T-helper 2 cell treated with Interferon-gamma antibody and Interleukin-4, amounts not matched to agents 5 μg/mL and 100 μg/mL, for 36 hours (primary cell): ENCODE data around the gene UMODL1.
A peak's percentile ranks its signal among the peaks of the same experiment; 100 is the strongest.
"Not testable (repeated sequence)": the region's sequence is repeated elsewhere in the genome, so short reads cannot be mapped to it uniquely, and the experiment has no call there.

Source experiments
- DNase-seq: peaks from one replicate; pipeline ENCODE4 v3.0.0; 2021; ENCODE audit warnings: low spot score
- H3K27ac Mint-ChIP-seq: one replicate; pipeline ENCODE4 v1.8.0; 2021; ENCODE audit warnings: mild to moderate bottlenecking, mixed read lengths
- H3K27me3 Mint-ChIP-seq: one replicate; pipeline ENCODE4 v1.8.0; 2021; ENCODE audit warnings: low read depth, mixed read lengths
- H3K36me3 Mint-ChIP-seq: one replicate; pipeline ENCODE4 v1.8.0; 2021; ENCODE audit warnings: low read depth, mixed read lengths
- H3K4me1 Mint-ChIP-seq: one replicate; pipeline ENCODE4 v1.8.0; 2021; ENCODE audit warnings: low read depth, mixed read lengths
- H3K4me3 Mint-ChIP-seq: one replicate; pipeline ENCODE4 v1.8.0; 2022; ENCODE audit warnings: mild to moderate bottlenecking, moderate library complexity, mixed read lengths
- H3K9me3 Mint-ChIP-seq: one replicate; pipeline ENCODE4 v1.8.0; 2021; ENCODE audit warnings: mixed read lengths

Gene UMODL1

DNA sequence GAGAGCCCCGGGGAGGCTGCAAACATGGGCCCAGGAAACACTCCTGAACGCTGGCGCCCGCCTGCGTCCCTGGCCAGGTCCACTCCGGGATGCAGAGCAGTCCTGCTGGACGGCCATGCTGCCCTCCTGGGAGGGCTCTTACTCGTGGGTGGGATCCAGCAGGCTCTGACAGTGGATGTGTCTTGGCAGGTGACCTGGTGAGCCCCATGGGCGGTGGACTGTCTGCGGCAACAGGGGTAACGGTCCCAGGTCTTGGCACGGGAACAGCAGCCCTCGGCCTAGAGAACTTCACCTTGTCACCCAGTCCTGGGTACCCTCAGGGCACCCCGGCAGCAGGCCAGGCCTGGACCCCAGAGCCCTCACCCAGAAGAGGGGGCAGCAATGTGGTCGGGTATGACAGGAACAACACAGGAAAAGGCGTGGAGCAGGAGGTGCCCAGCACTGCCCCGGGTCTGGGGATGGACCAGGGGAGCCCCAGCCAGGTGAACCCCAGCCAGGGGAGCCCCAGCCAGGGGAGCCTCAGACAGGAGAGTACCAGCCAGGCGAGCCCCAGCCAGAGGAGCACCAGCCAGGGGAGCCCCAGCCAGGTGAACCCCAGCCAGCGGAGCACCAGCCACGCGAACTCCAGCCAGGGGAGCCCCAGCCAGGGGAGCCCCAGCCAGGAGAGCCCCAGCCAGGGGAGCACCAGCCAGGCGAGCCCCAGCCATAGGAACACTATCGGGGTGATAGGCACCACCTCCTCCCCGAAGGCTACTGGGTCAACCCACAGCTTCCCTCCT, 39.8 kb downstream of the UMODL1 start:
- Mint-ChIP-seq H3K27ac (no peak overlapping the region), H3K27me3 (peaks cover 4% of the 10 kb centered on the region), H3K4me3 (no peak overlapping the region), H3K36me3 (no peaks in the 10 kb centered on the region), H3K9me3 (no peaks in the 10 kb centered on the region), H3K4me1 (peaks cover 2% of the 10 kb centered on the region)
- no peak for DNase-seq

DNA sequence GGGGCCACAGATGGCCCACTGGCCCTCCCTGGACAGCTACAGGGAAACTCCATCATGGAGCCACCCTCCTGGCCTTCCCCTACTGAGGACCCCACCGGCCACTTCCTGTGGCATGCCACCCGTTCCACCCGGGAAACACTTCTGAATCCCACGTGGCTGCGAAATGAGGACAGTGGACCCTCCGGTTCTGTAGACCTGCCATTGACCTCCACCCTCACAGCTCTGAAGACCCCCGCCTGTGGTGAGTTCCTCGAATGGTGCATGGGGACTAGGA, 40.3 kb downstream of the UMODL1 start:
- H3K36me3 Mint-ChIP-seq, result no peaks in the 10 kb centered on the region
- no peak for DNase-seq
- H3K4me1 Mint-ChIP-seq, result peaks cover 2% of the 10 kb centered on the region
- H3K9me3 Mint-ChIP-seq, result no peaks in the 10 kb centered on the region
- H3K27me3 Mint-ChIP-seq, result peaks cover 5% of the 10 kb centered on the region
- H3K4me3 Mint-ChIP-seq, result no peak overlapping the region
- H3K27ac Mint-ChIP-seq, result no peak overlapping the region

DNA sequence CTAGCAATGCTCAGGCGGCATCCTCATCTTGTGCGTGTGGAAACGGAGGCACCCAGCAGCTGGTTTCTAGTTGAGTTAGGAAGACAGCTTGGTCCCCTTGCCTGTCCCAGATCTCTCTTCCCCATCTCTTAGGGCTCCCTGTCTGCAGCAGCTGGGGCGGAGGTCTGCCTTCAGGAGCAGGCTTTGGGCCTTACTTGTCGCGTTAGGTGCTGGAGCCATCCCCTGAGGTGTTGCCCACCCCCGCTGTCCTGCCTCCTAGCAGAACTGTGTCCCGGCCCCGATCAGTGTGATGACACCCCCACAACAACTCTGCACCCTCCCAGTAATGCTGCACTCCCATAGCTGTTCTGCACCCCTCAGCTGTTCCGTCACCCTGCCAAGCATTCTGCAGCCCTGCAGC, 40.7 kb downstream of the UMODL1 start:
- no peak overlapping the region for H3K27ac Mint-ChIP-seq
- no peaks in the 10 kb centered on the region for H3K36me3 Mint-ChIP-seq
- no peaks in the 10 kb centered on the region for H3K9me3 Mint-ChIP-seq
- no peak overlapping the region for H3K4me3 Mint-ChIP-seq
- DNase-seq, result no peak
- peaks cover 7% of the 10 kb centered on the region for H3K27me3 Mint-ChIP-seq
- peaks cover 2% of the 10 kb centered on the region for H3K4me1 Mint-ChIP-seq

DNA sequence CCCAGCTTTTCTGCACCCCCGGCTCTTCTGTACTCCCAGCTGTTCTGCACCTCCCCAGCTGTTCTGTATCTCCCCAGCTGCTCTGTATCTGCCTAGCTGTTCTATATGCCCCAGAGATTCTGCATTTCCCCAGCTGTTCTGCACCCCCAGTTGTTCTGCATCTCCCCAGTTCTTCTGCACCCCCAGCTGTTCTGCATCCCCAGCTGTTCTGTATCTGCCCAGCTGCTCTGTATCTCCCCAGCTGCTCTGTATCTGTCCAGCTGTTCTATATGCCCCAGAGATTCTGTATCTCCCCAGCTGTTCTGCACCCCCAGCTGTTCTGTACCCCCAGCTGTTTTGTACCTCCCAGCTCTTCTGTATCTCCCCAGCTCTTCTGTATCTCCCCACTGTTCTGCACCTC, 41.1 kb downstream of the UMODL1 start:
- Mint-ChIP-seq H3K27me3 (peaks cover 7% of the 10 kb centered on the region), H3K4me1 (peaks cover 6% of the 10 kb centered on the region), H3K9me3 (no peaks in the 10 kb centered on the region), H3K36me3 (no peaks in the 10 kb centered on the region), H3K27ac (no peak overlapping the region), H3K4me3 (no peak overlapping the region)
- no peak for DNase-seq

DNA sequence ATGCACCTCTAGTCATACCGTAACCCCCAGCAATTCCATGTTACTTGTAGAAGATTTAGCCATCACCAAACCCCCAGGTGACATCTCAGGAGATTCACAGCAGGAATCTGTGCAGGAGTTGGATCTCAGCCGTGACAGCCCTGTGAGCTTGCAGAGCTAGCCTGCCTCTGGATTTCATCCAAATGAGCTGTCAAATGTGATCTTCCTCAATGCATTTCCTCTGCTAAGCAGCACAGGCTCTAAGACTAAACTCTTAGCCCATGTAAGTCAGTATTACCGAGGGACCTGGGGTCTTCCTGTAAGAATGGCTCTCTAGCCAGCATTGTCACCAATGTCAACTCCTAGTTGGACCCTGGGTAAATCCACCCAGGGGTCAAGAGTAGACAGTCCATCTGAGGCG, 41.7 kb downstream of the UMODL1 start:
- Mint-ChIP-seq H3K27me3 (peaks cover 13% of the 10 kb centered on the region), H3K27ac (no peak overlapping the region), H3K4me3 (no peak overlapping the region), H3K9me3 (no peaks in the 10 kb centered on the region), H3K4me1 (peaks cover 8% of the 10 kb centered on the region), H3K36me3 (no peaks in the 10 kb centered on the region)
- no peak for DNase-seq

DNA sequence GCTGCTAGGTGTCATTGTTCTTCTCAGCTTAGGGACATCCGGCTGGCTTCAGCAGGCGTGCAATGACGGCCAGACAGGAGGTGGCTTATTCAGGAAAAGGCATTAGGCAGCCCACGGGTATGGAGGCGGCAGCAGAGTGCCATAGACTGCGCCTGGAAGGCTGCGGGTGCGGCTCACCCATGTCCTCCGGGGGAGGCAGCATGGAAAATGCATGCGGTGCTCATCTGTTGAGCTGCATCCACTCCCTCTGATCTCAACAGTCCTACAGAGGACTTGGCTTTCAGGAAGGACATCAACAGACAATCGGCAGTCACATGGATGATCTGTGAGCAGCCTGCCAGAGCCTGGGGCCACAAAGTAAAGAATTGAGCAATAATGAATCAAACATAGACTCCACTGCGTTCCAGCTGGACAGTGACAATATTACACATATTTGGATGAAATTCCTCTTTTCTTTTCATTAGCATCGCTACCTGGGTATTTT, 42.9 kb downstream of the UMODL1 start:
- no peaks in the 10 kb centered on the region for H3K36me3 Mint-ChIP-seq
- H3K9me3 Mint-ChIP-seq, result no peaks in the 10 kb centered on the region
- H3K4me1 Mint-ChIP-seq, result peaks cover 13% of the 10 kb centered on the region
- H3K4me3 Mint-ChIP-seq, result no peak overlapping the region
- H3K27me3 Mint-ChIP-seq, result peaks cover 23% of the 10 kb centered on the region
- no peak for DNase-seq
- H3K27ac Mint-ChIP-seq, result no peak overlapping the region

DNA sequence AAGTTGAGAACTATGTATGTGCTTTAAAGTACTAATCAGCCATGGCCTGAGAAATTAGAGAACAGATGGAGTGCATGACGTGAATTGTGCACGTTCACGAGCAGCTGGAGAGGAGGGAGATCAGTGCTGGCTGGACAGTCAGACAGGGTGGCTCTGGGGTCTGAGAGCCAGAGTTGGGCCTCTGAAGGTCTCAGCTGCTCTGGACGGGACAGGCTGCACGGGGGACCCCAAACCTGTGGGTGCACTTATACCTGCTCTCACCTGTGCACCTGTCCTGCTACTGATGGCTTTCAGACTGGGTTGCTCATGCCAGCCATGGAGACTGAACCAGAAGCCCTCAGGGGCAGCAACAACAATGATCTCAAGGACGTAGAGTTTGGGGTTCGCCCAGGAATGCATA, 43.5 kb downstream of the UMODL1 start:
- H3K27me3 Mint-ChIP-seq, result peaks cover 30% of the 10 kb centered on the region
- H3K36me3 Mint-ChIP-seq, result no peaks in the 10 kb centered on the region
- H3K4me3 Mint-ChIP-seq, result no peak overlapping the region
- no peak overlapping the region for H3K27ac Mint-ChIP-seq
- DNase-seq, result no peak
- no peaks in the 10 kb centered on the region for H3K9me3 Mint-ChIP-seq
- peaks cover 18% of the 10 kb centered on the region for H3K4me1 Mint-ChIP-seq

DNA sequence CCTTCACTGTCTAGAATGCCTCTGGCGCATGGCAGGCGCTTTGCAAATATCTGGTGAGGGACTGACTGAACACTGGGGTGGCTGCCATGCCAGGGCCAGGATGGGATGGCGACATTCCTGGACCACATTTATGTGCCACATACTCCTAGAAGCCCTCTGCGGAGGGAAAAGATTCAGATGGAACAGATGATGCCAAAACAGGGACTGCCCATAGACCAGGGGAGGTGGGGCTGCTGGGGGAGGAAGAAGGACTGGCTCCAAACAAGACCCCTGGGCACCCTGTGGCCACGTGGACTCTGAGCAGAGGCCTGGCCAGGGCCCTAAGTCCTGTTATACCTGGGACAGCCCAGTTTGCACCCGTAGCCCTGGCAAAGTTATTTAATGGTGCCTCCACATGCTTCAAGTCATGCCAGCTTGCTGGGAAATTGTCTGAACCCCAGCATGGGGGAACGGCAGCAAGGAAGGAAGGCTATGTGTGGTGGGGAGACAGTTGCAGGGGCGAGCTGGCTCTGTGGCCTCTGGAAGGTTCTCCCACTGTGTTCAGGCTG, 44.1 kb downstream of the UMODL1 start:
- Mint-ChIP-seq H3K27me3 (peaks cover 34% of the 10 kb centered on the region), H3K4me3 (no peak overlapping the region), H3K36me3 (no peaks in the 10 kb centered on the region), H3K9me3 (no peaks in the 10 kb centered on the region), H3K4me1 (peaks cover 18% of the 10 kb centered on the region), H3K27ac (no peak overlapping the region)
- DNase-seq, result no peak

DNA sequence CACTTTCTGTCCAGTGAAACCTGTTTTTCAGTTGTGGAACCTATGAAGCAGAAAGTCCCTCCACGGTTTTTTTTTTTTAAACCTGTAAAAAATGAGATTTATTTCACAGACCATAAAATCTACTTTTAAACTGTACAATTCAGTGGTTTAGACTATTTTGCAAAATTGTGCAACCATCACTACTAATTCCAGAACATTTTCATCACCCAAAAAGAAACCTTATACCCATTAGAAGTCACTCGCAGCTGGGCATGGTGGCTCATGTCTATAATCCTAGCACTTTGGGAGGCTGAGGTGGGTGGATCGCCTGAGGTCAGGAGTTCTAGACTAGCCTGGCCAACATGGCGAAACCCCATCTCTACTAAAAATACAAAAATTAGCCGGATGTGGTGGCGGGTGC, 45.4 kb downstream of the UMODL1 start:
- not testable (repeated sequence) for H3K4me3 Mint-ChIP-seq, H3K36me3 Mint-ChIP-seq, DNase-seq, H3K27ac Mint-ChIP-seq, H3K9me3 Mint-ChIP-seq
- peaks cover 18% of the 10 kb centered on the region for H3K4me1 Mint-ChIP-seq
- H3K27me3 Mint-ChIP-seq, result peaks cover 47% of the 10 kb centered on the region

DNA sequence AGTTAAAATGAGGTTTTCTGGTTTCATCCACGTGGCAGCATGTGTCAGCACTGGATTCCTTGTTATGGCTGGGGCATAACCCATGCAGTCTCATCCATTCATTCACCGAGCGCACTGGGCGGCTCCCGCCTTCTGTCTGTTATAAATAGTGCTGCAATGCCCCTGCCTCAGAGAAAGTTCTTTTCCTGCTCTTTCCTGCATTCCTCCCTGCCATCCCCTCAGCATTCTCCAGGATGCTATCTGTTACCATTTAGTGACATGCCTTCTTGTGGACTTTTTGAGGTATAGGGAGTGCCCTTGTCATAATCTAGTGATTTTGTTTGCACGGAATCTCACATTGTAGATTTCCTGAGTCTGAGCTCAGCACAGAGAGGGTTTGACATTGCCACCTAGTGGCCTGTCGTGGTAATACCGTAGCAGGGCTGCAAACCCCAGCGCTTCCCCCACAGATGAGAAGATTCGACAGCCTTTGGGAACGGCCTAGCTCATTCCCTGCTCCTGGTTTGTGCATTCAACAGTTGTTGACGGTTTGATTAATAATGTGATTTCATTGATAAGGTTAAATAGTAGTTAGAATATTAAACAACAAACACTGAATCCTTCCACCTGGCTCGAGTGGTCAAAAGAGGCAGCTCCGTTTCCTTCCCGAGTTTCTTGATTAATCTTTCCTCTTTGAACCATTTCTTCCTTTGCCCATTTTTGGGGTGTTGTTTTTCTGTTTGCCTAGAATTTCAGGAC, 46.3 kb downstream of the UMODL1 start:
- Mint-ChIP-seq H3K27me3 (peaks cover 50% of the 10 kb centered on the region), H3K36me3 (no peaks in the 10 kb centered on the region)
- peak; percentile 56 for DNase-seq

DNA sequence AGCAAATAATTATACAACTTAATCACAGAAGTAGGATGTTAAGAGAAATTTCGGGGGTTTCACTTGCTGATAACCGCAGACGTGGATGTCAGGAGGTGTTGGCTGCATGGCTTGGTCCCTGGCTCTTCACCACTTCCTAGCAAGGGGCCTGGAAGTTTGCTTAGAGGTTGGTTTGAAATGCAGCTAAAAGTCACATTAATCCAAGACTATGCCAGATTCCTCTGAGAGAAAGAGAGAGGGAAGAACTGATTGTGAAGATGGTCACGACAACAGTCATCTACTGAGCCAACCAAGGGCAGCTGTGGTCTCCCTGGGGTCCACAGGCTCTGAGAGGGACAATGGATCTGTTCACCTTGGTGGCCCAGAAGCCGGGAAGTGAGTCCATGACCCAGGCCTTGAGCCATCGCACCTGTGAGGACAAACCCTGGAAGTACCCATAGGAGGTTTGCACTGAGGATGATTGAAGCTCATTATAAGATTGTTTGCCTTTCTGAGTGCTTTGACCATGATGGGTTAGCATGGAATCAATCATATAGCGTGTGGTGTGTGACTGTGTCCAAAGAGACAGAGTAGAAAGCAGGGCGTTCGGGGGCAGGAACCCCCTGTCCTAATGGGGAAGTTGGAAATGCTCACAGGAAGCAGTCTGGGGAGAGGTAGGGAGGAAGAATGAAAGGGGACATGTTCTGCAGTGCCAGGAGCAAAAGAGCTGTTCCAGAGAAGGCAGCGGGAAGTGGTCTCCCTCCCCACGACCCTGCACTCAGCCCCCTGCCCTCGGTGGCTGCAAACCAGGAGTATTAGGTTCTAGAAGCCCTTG, 47.1 kb downstream of the UMODL1 start:
- no peak for DNase-seq
- H3K27me3 Mint-ChIP-seq, result peaks cover 47% of the 10 kb centered on the region
- no peak overlapping the region for H3K27ac Mint-ChIP-seq

More for the DNA sequence above, 46.3 kb downstream of the UMODL1 start:
- Mint-ChIP-seq H3K4me1 (peaks cover 18% of the 10 kb centered on the region), H3K4me3 (no peak overlapping the region), H3K9me3 (no peaks in the 10 kb centered on the region), H3K27ac (no peak overlapping the region)

DNA sequence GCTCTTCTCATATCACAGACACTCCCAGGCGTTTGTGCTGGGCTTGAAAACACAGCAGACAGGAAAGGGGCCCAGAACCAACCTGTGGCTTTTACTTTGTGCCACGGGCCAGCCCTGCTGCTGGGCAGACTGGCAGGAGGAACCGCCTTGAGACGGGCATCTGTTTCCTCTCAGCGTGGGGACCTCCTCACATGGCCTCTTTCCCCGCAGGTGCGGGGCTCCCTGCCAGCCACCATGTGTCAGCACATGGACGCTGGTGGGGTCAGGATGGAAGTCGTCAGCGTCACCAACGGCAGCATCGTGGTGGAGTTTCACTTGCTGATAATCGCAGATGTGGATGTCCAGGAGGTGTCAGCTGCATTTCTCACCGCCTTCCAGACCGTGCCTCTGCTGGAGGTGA, 47.8 kb downstream of the UMODL1 start:
- Mint-ChIP-seq H3K36me3 (no peaks in the 10 kb centered on the region), H3K27me3 (peaks cover 47% of the 10 kb centered on the region), H3K9me3 (no peaks in the 10 kb centered on the region), H3K4me3 (peak overlapping the region; percentile 28), H3K27ac (no peak overlapping the region), H3K4me1 (peaks cover 23% of the 10 kb centered on the region)
- no peak for DNase-seq

More for the DNA sequence above, 47.1 kb downstream of the UMODL1 start:
- no peaks in the 10 kb centered on the region for H3K36me3 Mint-ChIP-seq
- H3K4me1 Mint-ChIP-seq, result peaks cover 18% of the 10 kb centered on the region
- H3K4me3 Mint-ChIP-seq, result no peak overlapping the region
- no peaks in the 10 kb centered on the region for H3K9me3 Mint-ChIP-seq

DNA sequence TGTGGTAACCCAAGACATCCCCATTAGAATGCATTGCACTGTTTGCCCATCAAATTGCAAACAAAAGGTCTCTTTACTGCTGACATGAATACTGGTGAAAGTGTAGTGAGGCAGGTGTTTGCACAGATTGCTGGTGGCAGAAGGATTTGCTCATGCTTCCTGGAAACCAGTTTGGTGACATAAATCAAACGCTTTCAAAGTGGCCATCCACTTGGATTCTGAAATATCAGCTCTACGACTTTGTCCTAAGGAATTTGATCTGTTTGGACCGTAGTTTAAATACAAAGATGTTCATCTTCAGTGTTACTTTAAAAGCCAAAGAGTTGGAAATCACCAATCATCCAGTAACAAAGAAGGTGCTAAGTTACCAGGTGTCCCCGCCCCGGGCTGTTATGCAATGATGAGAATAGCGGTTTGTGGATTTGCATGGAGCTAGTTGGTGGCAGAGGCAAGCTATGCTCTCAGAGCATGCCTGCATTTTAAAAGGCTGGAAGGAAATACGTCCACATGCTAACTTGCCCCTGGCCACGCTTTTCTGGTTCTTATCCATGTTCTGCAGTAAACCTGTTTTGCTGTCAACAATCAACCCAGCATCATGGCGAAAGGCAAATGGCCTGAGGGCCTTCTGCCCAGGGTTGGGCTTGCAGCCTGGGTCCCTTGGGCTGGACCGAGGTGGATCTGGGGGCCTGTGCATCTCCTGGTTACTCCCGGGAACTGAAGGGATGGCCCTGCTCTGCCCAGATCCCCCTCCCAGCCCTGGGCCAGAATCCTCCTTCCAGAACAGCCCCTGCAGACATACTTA, 49.2 kb downstream of the UMODL1 start:
- no peak for DNase-seq
- peaks cover 47% of the 10 kb centered on the region for H3K27me3 Mint-ChIP-seq
- H3K4me1 Mint-ChIP-seq, result peaks cover 23% of the 10 kb centered on the region
- H3K4me3 Mint-ChIP-seq, result no peak overlapping the region
- H3K27ac Mint-ChIP-seq, result no peak overlapping the region
- H3K9me3 Mint-ChIP-seq, result no peaks in the 10 kb centered on the region
- no peaks in the 10 kb centered on the region for H3K36me3 Mint-ChIP-seq
